HUES6 (cell line): ENCODE results near the gene SGIP1.

Experiments
- H3K27ac ChIP-seq: 2 replicates; pipeline ENCODE4 v1.7.0; 2013; ENCODE audit warnings: low read depth, mild to moderate bottlenecking, low read length, inconsistent platforms
- H3K27me3 ChIP-seq: 2 replicates; pipeline ENCODE4 v1.6.1; 2013; ENCODE audit warnings: low read length; ENCODE audit not compliant: control insufficient read depth, insufficient read depth
- H3K36me3 ChIP-seq: 2 replicates; pipeline ENCODE4 v1.6.1; 2013; ENCODE audit warnings: low read length; ENCODE audit not compliant: control insufficient read depth, insufficient read depth
- H3K4me1 ChIP-seq: 2 replicates; pipeline ENCODE4 v1.6.1; 2013; ENCODE audit warnings: low read length; ENCODE audit not compliant: control insufficient read depth, insufficient read depth
- H3K4me3 ChIP-seq: 2 replicates; pipeline ENCODE4 v1.5.1; 2013; ENCODE audit warnings: low read depth, low read length
- H3K9ac ChIP-seq: one replicate; pipeline ENCODE4 v1.6.1; 2013; ENCODE audit warnings: mild to moderate bottlenecking, low read length
- H3K9me3 ChIP-seq: 2 replicates; pipeline ENCODE4 v1.6.1; 2013; ENCODE audit warnings: low read depth, low read length; ENCODE audit not compliant: control insufficient read depth, insufficient read depth

The SGIP1 gene

GRCh38 chr1:66642992-66643391 is 109.0 kb downstream of the SGIP1 start:
- H3K4me3 ChIP-seq = no peak overlapping the region
- no peaks in the 10 kb centered on the region for H3K27me3 ChIP-seq
- peaks cover 4% of the 10 kb centered on the region for H3K4me1 ChIP-seq
- no peak overlapping the region for H3K9ac ChIP-seq
- H3K9me3 ChIP-seq = no peaks in the 10 kb centered on the region
- H3K36me3 ChIP-seq = no peaks in the 10 kb centered on the region
- no peak overlapping the region for H3K27ac ChIP-seq

- Histone ChIP-seq H3K4me3 (no peak overlapping the region), H3K27me3 (no peaks in the 10 kb centered on the region), H3K36me3 (no peaks in the 10 kb centered on the region), H3K9me3 (no peaks in the 10 kb centered on the region), H3K27ac (no peak overlapping the region), H3K9ac (no peak overlapping the region), H3K4me1 (peaks cover 4% of the 10 kb centered on the region)
These were observed 110.4 kb downstream of the SGIP1 start for GRCh38 chr1:66644331-66644730.

- H3K27me3 ChIP-seq = no peaks in the 10 kb centered on the region
- no peak overlapping the region for H3K9ac ChIP-seq
- H3K9me3 ChIP-seq = no peaks in the 10 kb centered on the region
- H3K36me3 ChIP-seq = no peaks in the 10 kb centered on the region
- H3K4me3 ChIP-seq = no peak overlapping the region
- peaks cover 4% of the 10 kb centered on the region for H3K4me1 ChIP-seq
- no peak overlapping the region for H3K27ac ChIP-seq
These were observed 115.1 kb downstream of the SGIP1 start for GRCh38 chr1:66648901-66649595.

DNA sequence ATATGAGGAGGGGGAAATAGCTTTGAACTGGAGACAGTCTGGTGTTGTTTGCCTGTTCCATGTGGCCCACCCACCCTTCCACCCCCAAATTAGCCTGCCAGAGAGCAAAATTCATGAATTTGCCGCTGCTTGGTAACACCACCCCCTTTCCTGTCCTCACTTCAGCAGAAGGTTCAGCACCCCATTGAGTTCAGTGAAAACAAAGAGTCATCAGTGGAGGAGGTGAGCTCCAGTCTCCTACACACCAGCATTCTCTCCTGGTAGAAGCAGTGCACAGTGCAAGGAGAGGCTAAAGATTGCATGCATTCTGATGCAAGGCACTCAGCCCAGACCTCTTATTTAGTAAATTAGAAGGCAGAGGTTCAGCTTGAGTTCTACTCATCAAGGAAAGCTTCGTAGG is 118.6 kb downstream of the SGIP1 start:
- H3K27ac ChIP-seq = no peak overlapping the region
- no peak overlapping the region for H3K9ac ChIP-seq
- no peaks in the 10 kb centered on the region for H3K9me3 ChIP-seq
- no peaks in the 10 kb centered on the region for H3K36me3 ChIP-seq
- no peak overlapping the region for H3K4me3 ChIP-seq
- H3K27me3 ChIP-seq = no peaks in the 10 kb centered on the region
- H3K4me1 ChIP-seq = peaks cover 4% of the 10 kb centered on the region

GRCh38 chr1:66654643-66655042 is 120.7 kb downstream of the SGIP1 start:
- H3K36me3 ChIP-seq = no peaks in the 10 kb centered on the region
- H3K9me3 ChIP-seq = no peaks in the 10 kb centered on the region
- peaks cover 4% of the 10 kb centered on the region for H3K4me1 ChIP-seq
- H3K4me3 ChIP-seq = no peak overlapping the region
- H3K9ac ChIP-seq = no peak overlapping the region
- H3K27ac ChIP-seq = no peak overlapping the region
- no peaks in the 10 kb centered on the region for H3K27me3 ChIP-seq

DNA sequence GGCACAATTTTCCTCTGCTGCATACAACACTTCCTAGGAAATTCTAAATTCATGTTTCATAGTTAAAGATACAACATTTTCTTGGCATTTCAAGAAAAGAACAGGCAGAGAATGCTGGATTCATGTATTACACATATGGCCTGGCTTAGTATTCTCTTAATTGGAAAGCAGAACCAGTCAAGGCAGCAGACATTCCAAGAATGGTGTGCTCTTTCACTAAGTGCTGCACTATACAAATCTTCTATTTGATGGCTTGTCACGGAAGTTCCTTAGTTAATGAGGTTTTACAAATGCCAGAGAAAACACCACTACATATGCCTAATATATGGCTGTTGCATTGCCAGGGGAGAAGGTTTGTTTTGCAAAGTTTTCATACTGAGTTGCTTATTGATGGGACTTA is 137.5 kb downstream of the SGIP1 start:
- H3K27me3 ChIP-seq = no peaks in the 10 kb centered on the region
- H3K9me3 ChIP-seq = no peaks in the 10 kb centered on the region
- no peak overlapping the region for H3K9ac ChIP-seq
- H3K27ac ChIP-seq = no peak overlapping the region
- no peaks in the 10 kb centered on the region for H3K36me3 ChIP-seq
- H3K4me3 ChIP-seq = no peak overlapping the region
- no peaks in the 10 kb centered on the region for H3K4me1 ChIP-seq

DNA sequence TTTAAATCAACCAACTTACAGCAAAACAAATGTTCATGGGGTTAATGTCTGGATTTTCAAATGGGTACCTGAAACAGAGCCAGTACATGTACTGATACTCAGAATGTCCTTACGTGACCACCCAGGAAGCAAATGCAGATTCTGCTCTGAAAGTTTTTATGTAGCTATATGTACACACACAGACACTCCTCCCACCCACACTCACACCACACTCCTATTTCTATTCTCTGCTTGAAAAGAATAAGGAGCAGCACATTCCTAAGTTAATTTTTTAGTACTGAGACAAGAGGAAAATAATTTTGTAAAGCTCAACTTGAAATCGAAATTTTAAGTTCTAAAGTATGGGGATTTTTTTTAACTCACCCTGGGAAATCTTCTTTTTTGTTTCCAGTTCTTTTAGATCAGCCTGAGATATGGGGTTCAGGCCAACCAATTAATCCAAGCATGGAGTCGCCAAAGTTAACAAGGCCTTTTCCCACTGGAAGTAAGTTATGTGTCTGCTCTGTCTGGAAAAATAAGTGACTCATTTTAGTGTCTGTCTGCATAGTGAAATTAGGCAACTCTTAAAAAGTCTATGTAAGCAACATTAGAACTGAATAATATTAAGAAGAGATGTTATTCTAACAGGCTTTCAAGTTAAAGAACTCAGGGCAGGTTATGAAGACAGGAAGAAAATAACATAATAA is 142.8 kb downstream of the SGIP1 start:
- Histone ChIP-seq H3K27ac (no peak overlapping the region), H3K4me3 (no peak overlapping the region), H3K36me3 (no peaks in the 10 kb centered on the region), H3K9me3 (no peaks in the 10 kb centered on the region), H3K4me1 (no peaks in the 10 kb centered on the region), H3K9ac (no peak overlapping the region), H3K27me3 (no peaks in the 10 kb centered on the region)

- Histone ChIP-seq H3K9ac (no peak overlapping the region), H3K36me3 (no peaks in the 10 kb centered on the region)
These were observed 144.2 kb downstream of the SGIP1 start for GRCh38 chr1:66678146-66678545.

DNA sequence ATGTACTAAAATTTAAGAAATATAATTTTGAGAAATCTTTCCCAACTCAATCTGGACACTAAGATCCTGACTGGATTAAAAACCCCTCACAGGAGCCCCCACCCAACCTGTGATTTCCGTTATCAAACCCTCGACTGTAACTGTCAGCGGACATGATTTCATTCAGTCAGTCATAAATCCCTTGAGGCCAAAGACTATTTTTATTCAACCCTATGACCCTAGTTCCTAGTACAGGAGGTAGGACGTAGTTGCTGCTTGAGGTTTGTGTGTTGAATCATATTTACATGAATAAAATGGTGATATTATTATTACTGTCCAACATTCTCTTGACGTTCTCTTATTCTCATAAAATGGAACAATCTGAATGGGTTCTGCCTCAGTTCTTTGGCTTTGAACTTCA is 145.2 kb downstream of the SGIP1 start:
- Histone ChIP-seq H3K9ac (no peak overlapping the region), H3K9me3 (no peaks in the 10 kb centered on the region), H3K4me1 (no peaks in the 10 kb centered on the region), H3K27ac (no peak overlapping the region), H3K36me3 (no peaks in the 10 kb centered on the region), H3K27me3 (no peaks in the 10 kb centered on the region), H3K4me3 (no peak overlapping the region)

More at GRCh38 chr1:66678146-66678545, 144.2 kb downstream of the SGIP1 start:
- no peak overlapping the region for H3K4me3 ChIP-seq
- H3K27ac ChIP-seq = no peak overlapping the region
- H3K27me3 ChIP-seq = no peaks in the 10 kb centered on the region
- no peaks in the 10 kb centered on the region for H3K4me1 ChIP-seq
- no peaks in the 10 kb centered on the region for H3K9me3 ChIP-seq

DNA sequence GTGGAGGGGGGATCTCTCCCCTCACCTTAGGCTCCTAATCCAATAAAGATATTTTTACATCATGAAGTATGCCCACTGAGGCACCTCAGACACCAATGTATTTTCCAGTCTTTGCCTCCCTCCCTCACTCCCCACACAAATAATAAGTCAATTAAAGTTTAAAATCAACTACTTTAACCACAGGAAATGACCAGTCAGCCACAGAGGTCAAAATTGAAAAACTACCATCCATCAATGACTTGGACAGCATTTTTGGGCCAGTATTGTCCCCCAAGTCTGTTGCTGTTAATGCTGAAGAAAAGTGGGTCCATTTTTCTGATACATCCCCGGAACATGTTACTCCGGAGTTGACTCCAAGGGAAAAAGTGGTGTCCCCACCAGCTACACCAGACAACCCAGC is 147.7 kb downstream of the SGIP1 start:
- H3K36me3 ChIP-seq = no peaks in the 10 kb centered on the region
- no peaks in the 10 kb centered on the region for H3K27me3 ChIP-seq
- no peak overlapping the region for H3K4me3 ChIP-seq
- H3K27ac ChIP-seq = no peak overlapping the region
- no peaks in the 10 kb centered on the region for H3K9me3 ChIP-seq
- no peak overlapping the region for H3K9ac ChIP-seq
- no peaks in the 10 kb centered on the region for H3K4me1 ChIP-seq

- H3K36me3 ChIP-seq = no peaks in the 10 kb centered on the region
- no peak overlapping the region for H3K27ac ChIP-seq
- H3K27me3 ChIP-seq = no peaks in the 10 kb centered on the region
- H3K9me3 ChIP-seq = no peaks in the 10 kb centered on the region
- no peaks in the 10 kb centered on the region for H3K4me1 ChIP-seq
- no peak overlapping the region for H3K9ac ChIP-seq
- H3K4me3 ChIP-seq = no peak overlapping the region
These were observed 148.2 kb downstream of the SGIP1 start for GRCh38 chr1:66682106-66682505.
